DOHH2 (cell line): ENCODE measurements around the gene CIAPIN1.

Source experiments
- EZH2phosphoT487 ChIP-seq: fragments of 200-600 bp; sonication (generic); IDR thresholded peaks from 2 replicates; pipeline ENCODE4 v1.6.1; 2017; ENCODE audit warnings: borderline replicate concordance, mild to moderate bottlenecking, antibody characterized with exemption, low read length, moderate library complexity, mixed read lengths
- TF ChIP-seq, protein P1 (sequence below): fragments of 200-600 bp; sonication (generic); IDR thresholded peaks from one replicate; pipeline ENCODE4 v1.5.1; 2014; ENCODE audit warnings: antibody characterized with exemption, mild to moderate bottlenecking, low read depth, low read length; ENCODE audit not compliant: poor library complexity, severe bottlenecking

DNA sequence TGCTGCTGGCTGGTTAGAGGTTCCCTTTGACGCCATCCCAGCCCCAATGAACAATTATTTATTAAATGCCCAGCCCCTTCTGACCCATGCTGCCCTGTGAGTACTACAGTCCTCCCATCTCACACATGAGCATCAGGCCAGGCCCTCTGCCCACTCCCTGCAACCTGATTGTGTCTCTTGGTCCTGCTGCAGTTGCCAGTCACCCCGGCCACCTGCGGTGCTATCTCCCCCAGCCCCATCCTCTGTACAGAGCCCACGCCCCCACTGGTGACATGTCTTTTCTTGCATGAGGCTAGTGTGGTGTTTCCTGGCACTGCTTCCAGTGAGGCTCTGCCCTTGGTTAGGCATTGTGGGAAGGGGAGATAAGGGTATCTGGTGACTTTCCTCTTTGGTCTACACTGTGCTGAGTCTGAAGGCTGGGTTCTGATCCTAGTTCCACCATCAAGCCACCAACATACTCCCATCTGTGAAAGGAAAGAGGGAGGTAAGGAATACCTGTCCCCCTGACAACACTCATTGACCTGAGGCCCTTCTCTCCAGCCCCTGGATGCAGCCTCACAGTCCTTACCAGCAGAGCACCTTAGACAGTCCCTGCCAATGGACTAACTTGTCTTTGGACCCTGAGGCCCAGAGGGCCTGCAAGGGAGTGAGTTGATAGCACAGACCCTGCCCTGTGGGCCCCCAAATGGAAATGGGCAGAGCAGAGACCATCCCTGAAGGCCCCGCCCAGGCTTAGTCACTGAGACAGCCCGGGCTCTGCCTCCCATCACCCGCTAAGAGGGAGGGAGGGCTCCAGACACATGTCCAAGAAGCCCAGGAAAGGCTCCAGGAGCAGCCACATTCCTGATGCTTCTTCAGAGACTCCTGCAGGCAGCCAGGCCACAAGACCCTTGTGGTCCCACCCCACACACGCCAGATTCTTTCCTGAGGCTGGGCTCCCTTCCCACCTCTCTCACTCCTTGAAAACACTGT lies 63.6 kb downstream of the CIAPIN1 start:
- TF ChIP-seq, protein P1, sequence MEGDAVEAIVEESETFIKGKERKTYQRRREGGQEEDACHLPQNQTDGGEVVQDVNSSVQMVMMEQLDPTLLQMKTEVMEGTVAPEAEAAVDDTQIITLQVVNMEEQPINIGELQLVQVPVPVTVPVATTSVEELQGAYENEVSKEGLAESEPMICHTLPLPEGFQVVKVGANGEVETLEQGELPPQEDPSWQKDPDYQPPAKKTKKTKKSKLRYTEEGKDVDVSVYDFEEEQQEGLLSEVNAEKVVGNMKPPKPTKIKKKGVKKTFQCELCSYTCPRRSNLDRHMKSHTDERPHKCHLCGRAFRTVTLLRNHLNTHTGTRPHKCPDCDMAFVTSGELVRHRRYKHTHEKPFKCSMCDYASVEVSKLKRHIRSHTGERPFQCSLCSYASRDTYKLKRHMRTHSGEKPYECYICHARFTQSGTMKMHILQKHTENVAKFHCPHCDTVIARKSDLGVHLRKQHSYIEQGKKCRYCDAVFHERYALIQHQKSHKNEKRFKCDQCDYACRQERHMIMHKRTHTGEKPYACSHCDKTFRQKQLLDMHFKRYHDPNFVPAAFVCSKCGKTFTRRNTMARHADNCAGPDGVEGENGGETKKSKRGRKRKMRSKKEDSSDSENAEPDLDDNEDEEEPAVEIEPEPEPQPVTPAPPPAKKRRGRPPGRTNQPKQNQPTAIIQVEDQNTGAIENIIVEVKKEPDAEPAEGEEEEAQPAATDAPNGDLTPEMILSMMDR, result no peak
- TF ChIP-seq EZH2phosphoT487, result no peak
